KMS-11 (cell line): ENCODE results near the gene SCP2.

Experiments
- H2AFZ ChIP-seq: fragments of 200-600 bp; sonication (generic); 2 replicates; pipeline ENCODE4 v1.6.1; 2016; ENCODE audit warnings: antibody characterized with exemption, mixed run types, low read depth
- H3K27ac ChIP-seq: fragments of 200-600 bp; sonication (generic); 2 replicates; pipeline ENCODE4 v1.6.1; 2016; ENCODE audit warnings: mild to moderate bottlenecking, mixed run types
- H3K27me3 ChIP-seq: fragments of 200-600 bp; sonication (generic); 2 replicates; pipeline ENCODE4 v1.6.1; 2017; ENCODE audit warnings: mild to moderate bottlenecking, low read depth, mixed run types, moderate library complexity; ENCODE audit not compliant: insufficient read depth
- H3K36me3 ChIP-seq: fragments of 200-600 bp; sonication (generic); 2 replicates; pipeline ENCODE4 v1.6.1; 2017; ENCODE audit warnings: mild to moderate bottlenecking, mixed run types; ENCODE audit not compliant: insufficient read depth
- H3K4me1 ChIP-seq: fragments of 200-600 bp; sonication (generic); 2 replicates; pipeline ENCODE4 v1.6.1; 2016; ENCODE audit warnings: mild to moderate bottlenecking, low read depth, mixed run types; ENCODE audit not compliant: poor library complexity, severe bottlenecking
- H3K4me2 ChIP-seq: fragments of 200-600 bp; sonication (generic); 2 replicates; pipeline ENCODE4 v1.7.0; 2016; ENCODE audit warnings: mild to moderate bottlenecking, mixed run types
- H3K4me3 ChIP-seq: fragments of 200-600 bp; sonication (generic); IDR thresholded peaks from 2 replicates; pipeline ENCODE4 v1.6.1; 2017; ENCODE audit warnings: low read depth, low read length, mixed read lengths; ENCODE audit not compliant: insufficient read depth
- H3K79me2 ChIP-seq: fragments of 200-600 bp; sonication (generic); 2 replicates; pipeline ENCODE4 v1.6.1; 2016; ENCODE audit warnings: low read depth, mixed run types; ENCODE audit not compliant: insufficient read depth
- H3K9ac ChIP-seq: fragments of 200-600 bp; sonication (generic); 2 replicates; pipeline ENCODE4 v1.6.1; 2016; ENCODE audit warnings: mild to moderate bottlenecking, mixed run types
- H4K20me1 ChIP-seq: fragments of 200-600 bp; sonication (generic); 2 replicates; pipeline ENCODE4 v1.6.1; 2016; ENCODE audit warnings: mild to moderate bottlenecking, mixed run types; ENCODE audit not compliant: insufficient read depth
- CTCF ChIP-seq: fragments of 200-600 bp; sonication (generic); conservative IDR thresholded peaks from 2 replicates; pipeline ENCODE4 v1.6.1; 2017; ENCODE audit warnings: low read depth, mild to moderate bottlenecking, antibody characterized with exemption, low read length, moderate library complexity, mixed read lengths

The SCP2 gene

GRCh38 chr1:53090227-53091147 is 163.4 kb downstream of the SCP2 start:
- Histone ChIP-seq H3K27me3 (peaks cover 14% of the 10 kb centered on the region; the same call in 1 of the 2 replicates), H3K4me2 (no peak overlapping the region), H2AFZ (no peak overlapping the region), H3K36me3 (no peaks in the 10 kb centered on the region), H4K20me1 (no peaks in the 10 kb centered on the region), H3K9ac (no peak overlapping the region), H3K4me1 (no peaks in the 10 kb centered on the region), H3K27ac (no peak overlapping the region), H3K4me3 (no peak overlapping the region), H3K79me2 (no peaks in the 10 kb centered on the region)
- no peak for TF ChIP-seq CTCF

GRCh38 chr1:53091841-53092645 is 165.0 kb downstream of the SCP2 start:
- Histone ChIP-seq H3K27me3 (peaks cover 14% of the 10 kb centered on the region; the same call in 1 of the 2 replicates), H2AFZ (no peak overlapping the region), H3K4me3 (no peak overlapping the region), H3K27ac (no peak overlapping the region), H3K4me1 (no peaks in the 10 kb centered on the region), H3K79me2 (no peaks in the 10 kb centered on the region), H3K36me3 (no peaks in the 10 kb centered on the region), H4K20me1 (no peaks in the 10 kb centered on the region), H3K4me2 (no peak overlapping the region), H3K9ac (no peak overlapping the region)
- no peak for TF ChIP-seq CTCF

- H3K4me3 ChIP-seq = no peak overlapping the region
- peaks cover 14% of the 10 kb centered on the region; the same call in 1 of the 2 replicates for H3K27me3 ChIP-seq
- H3K9ac ChIP-seq = no peak overlapping the region
- H4K20me1 ChIP-seq = no peaks in the 10 kb centered on the region
- no peaks in the 10 kb centered on the region for H3K36me3 ChIP-seq
- no peaks in the 10 kb centered on the region for H3K79me2 ChIP-seq
- no peak overlapping the region for H3K27ac ChIP-seq
- H2AFZ ChIP-seq = no peak overlapping the region
- no peak for TF ChIP-seq CTCF
- no peak overlapping the region for H3K4me2 ChIP-seq
- no peaks in the 10 kb centered on the region for H3K4me1 ChIP-seq
These were observed 165.8 kb downstream of the SCP2 start for GRCh38 chr1:53092659-53093450.

- no peaks in the 10 kb centered on the region for H3K79me2 ChIP-seq
- H3K36me3 ChIP-seq = no peaks in the 10 kb centered on the region
- H3K4me3 ChIP-seq = no peak overlapping the region
- no peak for TF ChIP-seq CTCF
- H3K4me2 ChIP-seq = no peak overlapping the region
- H4K20me1 ChIP-seq = no peaks in the 10 kb centered on the region
- no peak overlapping the region for H3K27ac ChIP-seq
- H3K4me1 ChIP-seq = no peaks in the 10 kb centered on the region
- H3K9ac ChIP-seq = no peak overlapping the region
- H2AFZ ChIP-seq = no peak overlapping the region
- H3K27me3 ChIP-seq = peaks cover 14% of the 10 kb centered on the region; the same call in 1 of the 2 replicates
These were observed 166.3 kb downstream of the SCP2 start for GRCh38 chr1:53093451-53093754.
